ENCODE data around the gene IMMT. TPM values are rescaled to one million over a fixed set of nuclear protein-coding genes. Genes with fewer than 3 reads are reported as not detected.

The IMMT gene
- total RNA-seq, 1 donor from 2014 or later, result 93.3 TPM

DNA sequence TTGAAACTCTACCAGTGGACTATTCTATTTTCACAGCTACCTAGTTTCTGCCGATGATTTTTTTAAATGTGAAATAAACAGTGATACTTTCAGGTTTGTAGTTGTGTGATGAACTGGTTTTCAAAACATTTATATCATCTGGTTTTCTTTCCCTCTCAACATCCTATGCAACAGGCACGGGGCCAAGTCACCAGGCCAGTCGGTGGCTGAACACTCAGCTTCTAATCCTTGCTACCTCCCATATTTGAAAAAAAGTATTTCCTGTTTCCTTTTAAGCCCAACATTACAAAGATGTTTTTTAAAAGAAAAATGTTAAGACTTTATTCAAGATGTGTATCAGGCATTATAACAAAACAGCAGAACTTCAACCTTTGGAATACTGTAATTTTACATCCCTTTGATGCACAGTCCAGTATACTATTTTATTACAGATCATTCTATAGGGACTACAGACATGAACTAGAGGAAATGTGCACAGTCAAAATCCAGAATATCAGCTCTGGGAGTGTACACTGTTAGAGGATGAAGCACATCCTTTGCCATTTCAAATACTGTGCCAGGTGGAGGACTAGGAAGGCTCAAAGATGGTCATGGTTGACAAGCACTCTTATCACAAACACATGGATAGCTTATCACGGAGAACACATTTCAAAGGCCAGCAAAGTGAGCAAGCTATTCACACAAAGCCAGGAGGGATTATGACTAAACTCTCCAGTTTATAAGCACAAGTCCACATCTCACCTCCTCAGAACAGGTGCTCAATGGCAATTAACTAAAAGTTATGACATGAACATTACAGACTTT, 18.6 kb upstream of the IMMT start:
- H3K9me3 Mint-ChIP-seq, result no peaks in the 10 kb centered on the region
- no peak overlapping the region for H3K4me3 Mint-ChIP-seq
- H3K27ac Mint-ChIP-seq, result no peak overlapping the region
- Histone ChIP-seq H4K20me1 (ENCODE audit: low read depth) (no peaks in the 10 kb centered on the region), H3F3A (ENCODE audit: low read depth) (no peaks in the 10 kb centered on the region), H3K36me3 (peaks cover 15% of the 10 kb centered on the region), H3K27ac (no peak overlapping the region), H3K4me1 (no peaks in the 10 kb centered on the region), H3K4me2 (no peak overlapping the region), H3K4me3 (no peak overlapping the region), H3K27me3 (no peaks in the 10 kb centered on the region), H3K9me3 (ENCODE audit: low read depth) (no peaks in the 10 kb centered on the region), H3K79me2 (ENCODE audit: low read depth) (no peaks in the 10 kb centered on the region), H3K9ac (no peak overlapping the region), H2AFZ (replicated peaks) (no peak overlapping the region)
- H3K4me1 Mint-ChIP-seq, result peaks cover 3% of the 10 kb centered on the region
- no peaks in the 10 kb centered on the region for H3K27me3 Mint-ChIP-seq (ENCODE audit: insufficient read depth, low read depth)
- no peak for DNase-seq (ENCODE audit: low spot score)
- TF ChIP-seq EZH2phosphoT487 (IDR thresholded peaks at IDR 0.05) (no peak), EZH2 (IDR thresholded peaks at IDR 0.05) (no peak), CTCF (IDR thresholded peaks at IDR 0.05) (no peak)
- H3K36me3 Mint-ChIP-seq, result peaks cover 26% of the 10 kb centered on the region

- Histone ChIP-seq H3K79me2 (ENCODE audit: low read depth) (no peaks in the 10 kb centered on the region), H4K20me1 (ENCODE audit: low read depth) (peaks cover 4% of the 10 kb centered on the region), H3K9me3 (ENCODE audit: low read depth) (no peaks in the 10 kb centered on the region), H3K4me1 (no peaks in the 10 kb centered on the region), H2AFZ (replicated peaks) (no peak overlapping the region), H3K4me3 (no peak overlapping the region), H3K4me2 (no peak overlapping the region), H3K27ac (no peak overlapping the region), H3K9ac (no peak overlapping the region), H3K27me3 (no peaks in the 10 kb centered on the region), H3K36me3 (peaks cover 16% of the 10 kb centered on the region), H3F3A (ENCODE audit: low read depth) (no peaks in the 10 kb centered on the region)
- Mint-ChIP-seq H3K4me3 (no peak overlapping the region), H3K9me3 (no peaks in the 10 kb centered on the region), H3K36me3 (peaks cover 30% of the 10 kb centered on the region), H3K27ac (no peak overlapping the region), H3K4me1 (peaks cover 2% of the 10 kb centered on the region), H3K27me3 (ENCODE audit: insufficient read depth, low read depth) (no peaks in the 10 kb centered on the region)
- DNase-seq (ENCODE audit: low spot score), result no peak
- TF ChIP-seq EZH2phosphoT487 (IDR thresholded peaks at IDR 0.05) (no peak), CTCF (IDR thresholded peaks at IDR 0.05) (no peak), EZH2 (IDR thresholded peaks at IDR 0.05) (no peak)
Observed at GRCh38 chr2:86213056-86213455, 17.8 kb upstream of the IMMT start.

DNA sequence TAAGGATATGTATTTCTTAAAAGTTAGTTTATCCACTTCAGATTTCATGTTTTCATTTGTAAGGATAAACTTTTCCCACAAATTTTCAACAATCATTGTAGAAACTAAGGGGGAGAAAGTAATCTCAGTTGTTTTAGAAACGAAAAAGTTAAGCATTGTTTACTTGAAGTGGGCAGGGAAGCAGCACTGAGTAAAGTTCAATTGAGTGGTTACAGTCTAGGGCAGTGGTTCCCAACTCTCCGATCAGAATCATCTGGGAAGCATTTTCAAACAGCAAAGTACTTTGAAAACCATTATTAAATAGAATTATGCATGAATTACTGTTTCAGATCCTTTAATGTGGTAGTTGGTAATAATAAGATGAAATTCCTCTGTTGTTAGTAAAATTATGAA, 16.5 kb upstream of the IMMT start:
- Mint-ChIP-seq H3K27me3 (ENCODE audit: insufficient read depth, low read depth) (no peaks in the 10 kb centered on the region), H3K36me3 (peaks cover 33% of the 10 kb centered on the region), H3K4me3 (no peak overlapping the region), H3K4me1 (no peaks in the 10 kb centered on the region), H3K9me3 (no peaks in the 10 kb centered on the region), H3K27ac (no peak overlapping the region)
- no peak overlapping the region for H3K27ac ChIP-seq
- no peaks in the 10 kb centered on the region for H3K79me2 ChIP-seq (ENCODE audit: low read depth)
- no peak for TF ChIP-seq CTCF (IDR thresholded peaks at IDR 0.05)
- TF ChIP-seq EZH2 (IDR thresholded peaks at IDR 0.05), result no peak
- TF ChIP-seq EZH2phosphoT487 (IDR thresholded peaks at IDR 0.05), result no peak
- no peak overlapping the region for H2AFZ ChIP-seq (replicated peaks)
- H3K4me3 ChIP-seq, result no peak overlapping the region
- no peaks in the 10 kb centered on the region for H3K4me1 ChIP-seq
- H4K20me1 ChIP-seq (ENCODE audit: low read depth), result peaks cover 4% of the 10 kb centered on the region
- DNase-seq (ENCODE audit: low spot score), result no peak
- H3K36me3 ChIP-seq, result peaks cover 16% of the 10 kb centered on the region
- H3K9ac ChIP-seq, result no peak overlapping the region
- no peaks in the 10 kb centered on the region for H3K27me3 ChIP-seq
- no peaks in the 10 kb centered on the region for H3F3A ChIP-seq (ENCODE audit: low read depth)
- no peaks in the 10 kb centered on the region for H3K9me3 ChIP-seq (ENCODE audit: low read depth)
- no peak overlapping the region for H3K4me2 ChIP-seq

Data from neural progenitor cell (in vitro differentiated cells).